ENCODE results near the gene KCNK18.
"Not testable (repeated sequence)": the region's sequence is repeated elsewhere in the genome, so short reads cannot be mapped to it uniquely, and the experiment has no call there.

Gene KCNK18

DNA sequence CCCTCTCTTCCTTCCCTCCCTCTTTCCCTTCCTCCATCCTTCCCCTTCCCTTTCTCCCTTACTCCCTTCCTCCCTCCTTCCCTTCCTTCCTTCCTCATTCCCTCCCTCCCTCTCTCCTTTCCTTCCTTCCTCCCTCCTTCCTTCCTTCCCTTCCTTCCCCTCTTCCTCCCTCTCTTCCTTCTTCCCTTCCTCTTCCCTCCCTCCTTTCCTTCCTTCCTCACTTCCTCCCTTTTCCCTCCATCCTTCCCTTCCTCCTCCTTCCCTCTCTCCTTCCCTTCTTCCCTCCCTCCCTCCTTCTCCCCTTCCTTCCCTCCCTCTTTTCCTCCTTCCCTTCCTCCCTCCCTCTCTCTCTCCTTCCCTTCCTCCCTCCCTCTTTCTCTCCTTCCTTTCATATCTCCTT is 30.9 kb downstream of the KCNK18 start:
- H3K27ac ChIP-seq (ENCODE audit: low read length): no peak overlapping the region
- no peak for ATAC-seq (ENCODE audit: insufficient read depth, low read depth)
- H3K36me3 ChIP-seq (ENCODE audit: insufficient read depth, low read length): no peaks in the 10 kb centered on the region
- no peak overlapping the region for H3K4me2 ChIP-seq (ENCODE audit: insufficient read depth, low read length)
- TF ChIP-seq, protein P1, sequence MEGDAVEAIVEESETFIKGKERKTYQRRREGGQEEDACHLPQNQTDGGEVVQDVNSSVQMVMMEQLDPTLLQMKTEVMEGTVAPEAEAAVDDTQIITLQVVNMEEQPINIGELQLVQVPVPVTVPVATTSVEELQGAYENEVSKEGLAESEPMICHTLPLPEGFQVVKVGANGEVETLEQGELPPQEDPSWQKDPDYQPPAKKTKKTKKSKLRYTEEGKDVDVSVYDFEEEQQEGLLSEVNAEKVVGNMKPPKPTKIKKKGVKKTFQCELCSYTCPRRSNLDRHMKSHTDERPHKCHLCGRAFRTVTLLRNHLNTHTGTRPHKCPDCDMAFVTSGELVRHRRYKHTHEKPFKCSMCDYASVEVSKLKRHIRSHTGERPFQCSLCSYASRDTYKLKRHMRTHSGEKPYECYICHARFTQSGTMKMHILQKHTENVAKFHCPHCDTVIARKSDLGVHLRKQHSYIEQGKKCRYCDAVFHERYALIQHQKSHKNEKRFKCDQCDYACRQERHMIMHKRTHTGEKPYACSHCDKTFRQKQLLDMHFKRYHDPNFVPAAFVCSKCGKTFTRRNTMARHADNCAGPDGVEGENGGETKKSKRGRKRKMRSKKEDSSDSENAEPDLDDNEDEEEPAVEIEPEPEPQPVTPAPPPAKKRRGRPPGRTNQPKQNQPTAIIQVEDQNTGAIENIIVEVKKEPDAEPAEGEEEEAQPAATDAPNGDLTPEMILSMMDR (IDR thresholded peaks at IDR 0.05; ENCODE audit: borderline replicate concordance, extremely low read depth, low read length, poor library complexity, severe bottlenecking): no peak
- TF ChIP-seq EZH2 (IDR thresholded peaks at IDR 0.05; ENCODE audit: borderline replicate concordance, low read depth, low read length, severe bottlenecking): no peak
- no peaks in the 10 kb centered on the region for H3K4me1 ChIP-seq (ENCODE audit: insufficient read depth, low read length)
- no peaks in the 10 kb centered on the region for H3K9me3 ChIP-seq (ENCODE audit: insufficient read depth, low read length, severe bottlenecking)
- H2AFZ ChIP-seq (ENCODE audit: low read depth, low read length): no peak overlapping the region
- H3K79me2 ChIP-seq (ENCODE audit: insufficient read depth, low read length): no peaks in the 10 kb centered on the region
- H3K4me3 ChIP-seq (ENCODE audit: low read depth in 1 of 2, low read length in 2 of 2): no peak overlapping the region
- H3K9ac ChIP-seq (ENCODE audit: low read depth, low read length): no peak overlapping the region
- no peak for DNase-seq
- H3K27me3 ChIP-seq (ENCODE audit: insufficient read depth, low read length, poor library complexity): no peaks in the 10 kb centered on the region
- no peaks in the 10 kb centered on the region for H4K20me1 ChIP-seq (ENCODE audit: insufficient read depth, low read length)

DNA sequence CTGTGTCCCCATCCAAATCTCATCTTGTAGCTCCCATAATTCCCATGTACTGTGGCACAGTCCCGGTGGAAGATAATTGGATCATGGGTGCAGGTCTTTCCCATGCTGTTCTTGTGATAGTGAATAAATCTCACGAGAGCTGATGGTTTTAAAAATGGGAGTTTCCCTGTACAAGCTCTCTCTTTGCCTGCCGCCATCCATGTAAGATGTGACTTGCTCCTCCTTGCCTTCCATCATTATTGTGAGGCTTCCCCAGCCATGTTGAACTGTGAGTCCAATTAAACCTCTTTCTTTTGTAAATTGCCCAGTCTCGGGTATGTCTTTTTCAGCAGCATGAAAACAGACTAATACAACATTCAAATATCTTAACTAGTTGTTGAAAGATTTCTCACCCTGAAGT is 32.8 kb downstream of the KCNK18 start:
- H4K20me1 ChIP-seq (ENCODE audit: insufficient read depth, low read length); H2AFZ ChIP-seq (ENCODE audit: low read depth, low read length); H3K9me3 ChIP-seq (ENCODE audit: insufficient read depth, low read length, severe bottlenecking); H3K27ac ChIP-seq (ENCODE audit: low read length); DNase-seq; H3K4me1 ChIP-seq (ENCODE audit: insufficient read depth, low read length); H3K79me2 ChIP-seq (ENCODE audit: insufficient read depth, low read length); H3K27me3 ChIP-seq (ENCODE audit: insufficient read depth, low read length, poor library complexity); H3K36me3 ChIP-seq (ENCODE audit: insufficient read depth, low read length); ATAC-seq (ENCODE audit: insufficient read depth, low read depth); H3K9ac ChIP-seq (ENCODE audit: low read depth, low read length); H3K4me3 ChIP-seq (ENCODE audit: low read depth in 1 of 2, low read length in 2 of 2); H3K4me2 ChIP-seq (ENCODE audit: insufficient read depth, low read length): not testable (repeated sequence)

DNA sequence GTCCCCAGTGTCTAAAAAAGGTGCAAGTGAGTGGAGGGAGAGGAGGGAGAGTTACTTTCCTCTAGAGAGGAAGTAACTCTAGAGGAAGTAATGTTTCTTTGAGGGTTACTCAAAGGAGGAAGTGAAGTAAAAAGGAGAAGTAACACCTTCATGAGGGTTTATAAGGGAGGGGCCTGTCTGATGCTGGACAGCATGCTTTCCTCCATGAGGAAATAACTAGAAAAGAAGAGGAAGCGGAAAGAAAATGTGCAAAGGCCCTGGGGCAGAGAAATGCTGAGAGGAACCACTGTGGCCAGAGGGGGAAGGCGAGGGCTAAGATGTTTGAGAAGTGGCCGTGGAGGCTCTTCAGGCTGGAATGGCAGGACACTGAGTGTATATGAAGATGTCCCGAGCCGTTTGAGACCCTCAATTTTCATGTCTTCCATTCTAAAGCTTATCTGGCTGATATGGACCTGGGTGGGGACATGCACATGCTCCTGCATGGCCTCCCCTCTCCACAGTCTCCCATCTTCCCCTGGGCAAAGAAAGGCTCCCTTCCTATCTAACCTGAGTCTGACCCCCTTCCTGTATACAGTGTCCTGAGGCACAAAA is 40.2 kb downstream of the KCNK18 start:
- TF ChIP-seq EZH2 (IDR thresholded peaks at IDR 0.05; ENCODE audit: borderline replicate concordance, low read depth, low read length, severe bottlenecking): no peak
- TF ChIP-seq, protein P1 (IDR thresholded peaks at IDR 0.05; ENCODE audit: borderline replicate concordance, extremely low read depth, low read length, poor library complexity, severe bottlenecking): no peak
- Histone ChIP-seq H3K79me2 (ENCODE audit: insufficient read depth, low read length) (no peaks in the 10 kb centered on the region), H3K4me1 (ENCODE audit: insufficient read depth, low read length) (no peaks in the 10 kb centered on the region), H4K20me1 (ENCODE audit: insufficient read depth, low read length) (no peaks in the 10 kb centered on the region), H3K27me3 (ENCODE audit: insufficient read depth, low read length, poor library complexity) (peaks cover 7% of the 10 kb centered on the region), H3K36me3 (ENCODE audit: insufficient read depth, low read length) (no peaks in the 10 kb centered on the region), H3K4me3 (ENCODE audit: low read depth in 1 of 2, low read length in 2 of 2) (no peak overlapping the region), H3K9ac (ENCODE audit: low read depth, low read length) (no peak overlapping the region), H3K9me3 (ENCODE audit: insufficient read depth, low read length, severe bottlenecking) (no peaks in the 10 kb centered on the region), H2AFZ (ENCODE audit: low read depth, low read length) (no peak overlapping the region), H3K27ac (ENCODE audit: low read length) (no peak overlapping the region), H3K4me2 (ENCODE audit: insufficient read depth, low read length) (no peak overlapping the region)
- DNase-seq (no peak), ATAC-seq (ENCODE audit: insufficient read depth, low read depth) (no peak)

DNA sequence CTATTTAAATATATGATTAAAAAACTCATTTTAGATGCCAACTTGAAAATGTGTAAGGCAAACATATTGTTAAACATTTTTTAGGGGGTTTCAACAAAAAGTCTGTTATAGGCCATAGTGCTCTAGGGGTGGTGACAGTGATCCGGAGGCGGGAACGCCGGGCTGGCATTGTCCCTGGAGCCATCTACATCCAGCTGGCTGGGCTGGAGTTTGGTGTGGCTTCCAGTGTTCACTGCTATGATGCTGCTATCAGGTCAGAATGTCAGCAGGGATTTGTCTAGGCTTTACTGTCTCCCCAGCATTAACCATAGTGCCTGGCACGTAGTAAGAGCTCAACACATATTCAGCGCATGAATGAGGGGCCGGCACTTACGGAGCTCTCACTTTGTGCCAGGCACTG is 41.8 kb downstream of the KCNK18 start:
- H4K20me1 ChIP-seq (ENCODE audit: insufficient read depth, low read length): no peaks in the 10 kb centered on the region
- no peak overlapping the region for H3K27ac ChIP-seq (ENCODE audit: low read length)
- DNase-seq: no peak
- no peak overlapping the region for H3K9ac ChIP-seq (ENCODE audit: low read depth, low read length)
- H3K36me3 ChIP-seq (ENCODE audit: insufficient read depth, low read length): no peaks in the 10 kb centered on the region
- no peak overlapping the region for H3K4me2 ChIP-seq (ENCODE audit: insufficient read depth, low read length)
- H2AFZ ChIP-seq (ENCODE audit: low read depth, low read length): no peak overlapping the region
- no peaks in the 10 kb centered on the region for H3K9me3 ChIP-seq (ENCODE audit: insufficient read depth, low read length, severe bottlenecking)
- peaks cover 7% of the 10 kb centered on the region for H3K27me3 ChIP-seq (ENCODE audit: insufficient read depth, low read length, poor library complexity)
- no peak for ATAC-seq (ENCODE audit: insufficient read depth, low read depth)
- no peak overlapping the region for H3K4me3 ChIP-seq (ENCODE audit: low read depth in 1 of 2, low read length in 2 of 2)
- no peaks in the 10 kb centered on the region for H3K79me2 ChIP-seq (ENCODE audit: insufficient read depth, low read length)
- no peak for TF ChIP-seq EZH2 (IDR thresholded peaks at IDR 0.05; ENCODE audit: borderline replicate concordance, low read depth, low read length, severe bottlenecking)
- TF ChIP-seq, protein P1 (IDR thresholded peaks at IDR 0.05; ENCODE audit: borderline replicate concordance, extremely low read depth, low read length, poor library complexity, severe bottlenecking): no peak
- H3K4me1 ChIP-seq (ENCODE audit: insufficient read depth, low read length): no peaks in the 10 kb centered on the region
